Large intestine (tissue), 3 donors: ENCODE measurements around the gene FUT3. TPM values are rescaled to one million over a fixed set of nuclear protein-coding genes. Genes with fewer than 3 reads are reported as not detected.

Source experiments
- DNase-seq, 2 donors: peaks; one replicate each; pipeline versions ENCODE4 v3.0.0 to v3.0.0-alpha.2; 2013
- H3K27ac ChIP-seq: one replicate; pipeline ENCODE4 v1.5.1; 2013; ENCODE audit warnings: low read length
- H3K27me3 ChIP-seq: 2 replicates; pipeline ENCODE4 v1.6.1; 2013; ENCODE audit warnings: low read length; ENCODE audit not compliant: control insufficient read depth, insufficient read depth
- H3K36me3 ChIP-seq: 2 replicates; pipeline ENCODE4 v1.6.1; 2013; ENCODE audit warnings: low read length; ENCODE audit not compliant: control insufficient read depth, insufficient read depth
- H3K4me1 ChIP-seq: one replicate; pipeline ENCODE4 v1.6.1; 2013; ENCODE audit warnings: low read length; ENCODE audit not compliant: control insufficient read depth, insufficient read depth
- H3K4me3 ChIP-seq: one replicate; pipeline ENCODE4 v1.5.1; 2013; ENCODE audit warnings: low read length
- H3K9me3 ChIP-seq: one replicate; pipeline ENCODE4 v1.6.1; 2013; ENCODE audit warnings: mild to moderate bottlenecking, low read depth, low read length, moderate library complexity; ENCODE audit not compliant: control insufficient read depth
- WGBS: methylation state at CpG from one replicate; pipeline ENCODE4 v1.1.5; 2013; ENCODE audit warnings: low lambda C conversion rate; ENCODE audit not compliant: insufficient coverage; 5-methylcytosine and 5-hydroxymethylcytosine counted together
- polyA plus RNA-seq: library from polyadenylated mRNA; unstranded; fragments of 120-200 nt; gene quantifications from one replicate; pipeline ENCODE4 v1.2.1, GENCODE V29; 2013

The FUT3 gene
- polyA plus RNA-seq, 1 donor: 1.0 TPM

- peaks cover 4% of the 10 kb centered on the region for H3K4me1 ChIP-seq
- no peaks in the 10 kb centered on the region for H3K36me3 ChIP-seq
- H3K27me3 ChIP-seq: no peaks in the 10 kb centered on the region
- no peak overlapping the region for H3K4me3 ChIP-seq
- peaks cover 4% of the 10 kb centered on the region for H3K9me3 ChIP-seq
- H3K27ac ChIP-seq: no peak overlapping the region
- no peak for DNase-seq
- WGBS: no CpG with 5 or more reads among the region's 8 CpGs
Measured at GRCh38 chr19:5821521-5822180, 29.6 kb downstream of the FUT3 start.

- no peaks in the 10 kb centered on the region for H3K36me3 ChIP-seq
- H3K27ac ChIP-seq: no peak overlapping the region
- DNase-seq: no peak
- H3K27me3 ChIP-seq: no peaks in the 10 kb centered on the region
- H3K9me3 ChIP-seq: peaks cover 4% of the 10 kb centered on the region
- no peaks in the 10 kb centered on the region for H3K4me1 ChIP-seq
- no CpG with 5 or more reads among the region's 6 CpGs for WGBS
- no peak overlapping the region for H3K4me3 ChIP-seq
Measured at GRCh38 chr19:5820785-5821184, 30.5 kb downstream of the FUT3 start.

- Histone ChIP-seq H3K27ac (no peak overlapping the region), H3K4me1 (no peaks in the 10 kb centered on the region), H3K27me3 (no peaks in the 10 kb centered on the region), H3K36me3 (no peaks in the 10 kb centered on the region), H3K4me3 (no peak overlapping the region), H3K9me3 (no peaks in the 10 kb centered on the region)
- no peak for DNase-seq
- no CpG with 5 or more reads among the region's 10 CpGs for WGBS
Measured at GRCh38 chr19:5818594-5818993, 32.7 kb downstream of the FUT3 start.

GRCh38 chr19:5817218-5817617 is 34.0 kb downstream of the FUT3 start:
- no peak for DNase-seq

GRCh38 chr19:5814852-5815246 is 36.4 kb downstream of the FUT3 start:
- no peaks in the 10 kb centered on the region for H3K27me3 ChIP-seq
- no peaks in the 10 kb centered on the region for H3K9me3 ChIP-seq
- no peak for DNase-seq
- H3K27ac ChIP-seq: no peak overlapping the region
- H3K4me1 ChIP-seq: no peaks in the 10 kb centered on the region
- H3K36me3 ChIP-seq: no peaks in the 10 kb centered on the region
- H3K4me3 ChIP-seq: no peak overlapping the region
- WGBS: no CpG with 5 or more reads among the region's 11 CpGs

More at GRCh38 chr19:5817218-5817617, 34.0 kb downstream of the FUT3 start:
- Histone ChIP-seq H3K36me3 (no peaks in the 10 kb centered on the region), H3K27me3 (no peaks in the 10 kb centered on the region), H3K4me3 (no peak overlapping the region), H3K9me3 (no peaks in the 10 kb centered on the region), H3K27ac (no peak overlapping the region), H3K4me1 (no peaks in the 10 kb centered on the region)
- WGBS: no CpG with 5 or more reads among the region's 2 CpGs

- Histone ChIP-seq H3K27me3 (no peaks in the 10 kb centered on the region), H3K9me3 (no peaks in the 10 kb centered on the region), H3K27ac (no peak overlapping the region), H3K36me3 (no peaks in the 10 kb centered on the region), H3K4me3 (no peak overlapping the region), H3K4me1 (no peaks in the 10 kb centered on the region)
- DNase-seq: no peak
- WGBS: no CpG with 5 or more reads among the region's 9 CpGs
Measured at GRCh38 chr19:5814123-5814851, 37.0 kb downstream of the FUT3 start.

- no peak overlapping the region for H3K4me3 ChIP-seq
- WGBS: no CpG with 5 or more reads among the region's 4 CpGs
- no peaks in the 10 kb centered on the region for H3K9me3 ChIP-seq
- no peaks in the 10 kb centered on the region for H3K4me1 ChIP-seq
- H3K36me3 ChIP-seq: no peaks in the 10 kb centered on the region
- H3K27ac ChIP-seq: no peak overlapping the region
- H3K27me3 ChIP-seq: peaks cover 1% of the 10 kb centered on the region
- DNase-seq: no peak
Measured at GRCh38 chr19:5811117-5811516, 40.1 kb downstream of the FUT3 start.

- no peak for DNase-seq
- WGBS: 80% methylated on average over 2 of the region's 10 CpGs
Measured at GRCh38 chr19:5809469-5809868, 41.8 kb downstream of the FUT3 start.

GRCh38 chr19:5809053-5809452 is 42.2 kb downstream of the FUT3 start:
- Histone ChIP-seq H3K36me3 (no peaks in the 10 kb centered on the region), H3K4me3 (no peak overlapping the region), H3K9me3 (no peaks in the 10 kb centered on the region), H3K4me1 (peaks cover 4% of the 10 kb centered on the region), H3K27ac (no peak overlapping the region), H3K27me3 (peaks cover 16% of the 10 kb centered on the region)
- WGBS: no CpG with 5 or more reads among the region's 9 CpGs
- DNase-seq: no peak

More at GRCh38 chr19:5809469-5809868, 41.8 kb downstream of the FUT3 start:
- peaks cover 12% of the 10 kb centered on the region for H3K27me3 ChIP-seq
- H3K9me3 ChIP-seq: no peaks in the 10 kb centered on the region
- H3K27ac ChIP-seq: no peak overlapping the region
- H3K4me1 ChIP-seq: peaks cover 2% of the 10 kb centered on the region
- no peak overlapping the region for H3K4me3 ChIP-seq
- no peaks in the 10 kb centered on the region for H3K36me3 ChIP-seq

- DNase-seq: no peak
- no peak overlapping the region for H3K4me3 ChIP-seq
- no CpG with 5 or more reads among the region's 21 CpGs for WGBS
Measured at GRCh38 chr19:5808120-5808816, 43.0 kb downstream of the FUT3 start.

More at GRCh38 chr19:5808120-5808816, 43.0 kb downstream of the FUT3 start:
- Histone ChIP-seq H3K9me3 (no peaks in the 10 kb centered on the region), H3K4me1 (peaks cover 10% of the 10 kb centered on the region), H3K27me3 (peaks cover 21% of the 10 kb centered on the region), H3K27ac (no peak overlapping the region), H3K36me3 (no peaks in the 10 kb centered on the region)
